Endodermal cell (in vitro differentiated cells): ENCODE measurements around the gene CXCL16. TPM values are rescaled to one million over a fixed set of nuclear protein-coding genes. Genes with fewer than 3 reads are reported as not detected.
A peak's percentile ranks its signal among the peaks of the same experiment; 100 is the strongest.

Experiments
- DNase-seq: peaks from one replicate; pipeline ENCODE4 v3.0.0-alpha.2; 2017
- H3K27ac ChIP-seq: 2 replicates; pipeline ENCODE4 v1.5.1; 2013; ENCODE audit warnings: mild to moderate bottlenecking, low read depth, low read length, moderate library complexity
- H3K27me3 ChIP-seq: 2 replicates; pipeline ENCODE4 v1.6.1; 2013; ENCODE audit warnings: mild to moderate bottlenecking, low read length, moderate library complexity; ENCODE audit not compliant: insufficient read depth, control insufficient read depth, poor library complexity, severe bottlenecking
- H3K36me3 ChIP-seq: 2 replicates; pipeline ENCODE4 v1.7.0; 2013; ENCODE audit warnings: mild to moderate bottlenecking, low read length, moderate library complexity; ENCODE audit not compliant: control insufficient read depth, insufficient read depth
- H3K4me1 ChIP-seq: one replicate; pipeline ENCODE4 v1.7.0; 2013; ENCODE audit warnings: low read length; ENCODE audit not compliant: control insufficient read depth, insufficient read depth
- H3K4me3 ChIP-seq: 2 replicates; pipeline ENCODE4 v1.5.1; 2013; ENCODE audit warnings: mild to moderate bottlenecking, low read length, moderate library complexity
- H3K9ac ChIP-seq: 2 replicates; pipeline ENCODE4 v1.6.1; 2013; ENCODE audit warnings: mild to moderate bottlenecking, low read length, moderate library complexity; ENCODE audit not compliant: poor library complexity, severe bottlenecking; ENCODE audit errors: extremely low read depth
- H3K9me3 ChIP-seq: 2 replicates; pipeline ENCODE4 v1.6.1; 2013; ENCODE audit warnings: mild to moderate bottlenecking, low read length, moderate library complexity; ENCODE audit not compliant: control insufficient read depth
- H3K27ac Mint-ChIP-seq: 2 replicates; pipeline ENCODE4 v1.8.0; 2020; ENCODE audit warnings: mixed read lengths
- H3K27me3 Mint-ChIP-seq: 2 replicates; pipeline ENCODE4 v1.8.0; 2021; ENCODE audit warnings: mild to moderate bottlenecking, mixed read lengths; ENCODE audit not compliant: insufficient read depth
- H3K36me3 Mint-ChIP-seq: 2 replicates; pipeline ENCODE4 v1.8.0; 2020; ENCODE audit warnings: low read depth, mixed read lengths
- H3K4me1 Mint-ChIP-seq: 2 replicates; pipeline ENCODE4 v1.8.0; 2020; ENCODE audit warnings: mixed read lengths
- H3K4me3 Mint-ChIP-seq: 2 replicates; pipeline ENCODE4 v1.8.0; 2020; ENCODE audit warnings: mild to moderate bottlenecking, moderate library complexity, mixed read lengths
- H3K9me3 Mint-ChIP-seq: 2 replicates; pipeline ENCODE4 v1.8.0; 2020; ENCODE audit warnings: mild to moderate bottlenecking, mixed read lengths
- WGBS, 2 experiments: methylation state at CpG; one replicate each; pipeline versions ENCODE4 v1.1.5 to v1.1.7; 2013; ENCODE audit warnings: missing lambda C conversion rate in 2 of 2, mixed read lengths in 1 of 2; ENCODE audit not compliant: insufficient coverage in 1 of 2, insufficient read length in 1 of 2; 5-methylcytosine and 5-hydroxymethylcytosine counted together
- total RNA-seq, 2 donors: library from RNA; stranded (reverse); fragmentation: NEBNext Ultra II Directional in 1 of 2; extraction: Animal tissue kit (Norgen Biotek cat#: 25700) in 1 of 2; gene quantifications; 2 replicates in 1 of 2; 3 replicates in 1 of 2; pipeline ENCODE4 v1.2.1, GENCODE V29; 2021
- TF ChIP-seq, protein P1 (sequence below): fragments of 200-600 bp; sonication (generic); conservative IDR thresholded peaks from 2 replicates; pipeline ENCODE4 v1.5.0; 2021; ENCODE audit warnings: antibody characterized with exemption, mild to moderate bottlenecking

Gene CXCL16
- total RNA-seq, 2 donors from 2014 or later, result 0.60 to 0.73 TPM

GRCh38 chr17:4788159-4788806, 48.6 kb upstream of the CXCL16 start:
- Mint-ChIP-seq H3K27me3 (peaks cover 77% of the 10 kb centered on the region), H3K4me3 (peak overlapping the region; percentile 67), H3K27ac (no peak overlapping the region), H3K36me3 (no peaks in the 10 kb centered on the region), H3K4me1 (peaks cover 6% of the 10 kb centered on the region), H3K9me3 (no peaks in the 10 kb centered on the region)
- TF ChIP-seq, protein P1, sequence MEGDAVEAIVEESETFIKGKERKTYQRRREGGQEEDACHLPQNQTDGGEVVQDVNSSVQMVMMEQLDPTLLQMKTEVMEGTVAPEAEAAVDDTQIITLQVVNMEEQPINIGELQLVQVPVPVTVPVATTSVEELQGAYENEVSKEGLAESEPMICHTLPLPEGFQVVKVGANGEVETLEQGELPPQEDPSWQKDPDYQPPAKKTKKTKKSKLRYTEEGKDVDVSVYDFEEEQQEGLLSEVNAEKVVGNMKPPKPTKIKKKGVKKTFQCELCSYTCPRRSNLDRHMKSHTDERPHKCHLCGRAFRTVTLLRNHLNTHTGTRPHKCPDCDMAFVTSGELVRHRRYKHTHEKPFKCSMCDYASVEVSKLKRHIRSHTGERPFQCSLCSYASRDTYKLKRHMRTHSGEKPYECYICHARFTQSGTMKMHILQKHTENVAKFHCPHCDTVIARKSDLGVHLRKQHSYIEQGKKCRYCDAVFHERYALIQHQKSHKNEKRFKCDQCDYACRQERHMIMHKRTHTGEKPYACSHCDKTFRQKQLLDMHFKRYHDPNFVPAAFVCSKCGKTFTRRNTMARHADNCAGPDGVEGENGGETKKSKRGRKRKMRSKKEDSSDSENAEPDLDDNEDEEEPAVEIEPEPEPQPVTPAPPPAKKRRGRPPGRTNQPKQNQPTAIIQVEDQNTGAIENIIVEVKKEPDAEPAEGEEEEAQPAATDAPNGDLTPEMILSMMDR, result no peak
- Histone ChIP-seq H3K9me3 (no peaks in the 10 kb centered on the region), H3K9ac (peak overlapping the region; percentile 67), H3K4me1 (no peaks in the 10 kb centered on the region), H3K4me3 (peak overlapping the region; percentile 91), H3K27ac (no peak overlapping the region), H3K27me3 (peaks cover 82% of the 10 kb centered on the region), H3K36me3 (no peaks in the 10 kb centered on the region)
- 89 to 90% methylated on average over 13 to 14 of the region's 14 CpGs for WGBS, 2 experiments
- no peak for DNase-seq

- H3K9me3 ChIP-seq, result no peaks in the 10 kb centered on the region
- no peak overlapping the region for H3K4me3 ChIP-seq
- 75 to 91% methylated on average over 3 to 6 of the region's 6 CpGs for WGBS, 2 experiments
- TF ChIP-seq, protein P1, result no peak
- no peak for DNase-seq
- no peaks in the 10 kb centered on the region for H3K36me3 ChIP-seq
- Mint-ChIP-seq H3K27me3 (peaks cover 78% of the 10 kb centered on the region), H3K36me3 (no peaks in the 10 kb centered on the region), H3K4me1 (peaks cover 6% of the 10 kb centered on the region), H3K27ac (no peak overlapping the region), H3K4me3 (no peak overlapping the region), H3K9me3 (no peaks in the 10 kb centered on the region)
- H3K27ac ChIP-seq, result no peak overlapping the region
- no peak overlapping the region for H3K9ac ChIP-seq
- peaks cover 81% of the 10 kb centered on the region for H3K27me3 ChIP-seq
- H3K4me1 ChIP-seq, result no peaks in the 10 kb centered on the region
Observed at GRCh38 chr17:4786516-4786915, 46.8 kb upstream of the CXCL16 start.

DNA sequence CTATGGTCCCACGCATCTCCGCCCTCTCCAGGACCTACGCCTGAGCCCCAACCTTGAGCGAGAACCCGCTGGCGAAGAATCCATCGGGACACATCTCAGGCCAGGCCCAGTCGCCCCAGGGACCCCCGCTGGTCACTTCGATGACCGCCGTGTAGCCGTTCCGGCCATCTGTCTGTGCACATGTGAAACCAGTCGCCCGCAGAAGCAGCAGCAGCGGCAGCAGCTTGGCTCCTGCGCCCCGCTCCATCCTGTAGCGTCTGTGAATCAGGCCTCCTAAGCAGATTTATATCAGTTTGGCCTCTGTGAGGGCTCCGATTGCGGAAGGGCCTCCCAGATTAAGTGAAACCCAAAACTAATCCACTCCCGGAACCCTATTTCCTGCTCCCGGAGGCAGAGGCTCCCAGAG, 46.4 kb upstream of the CXCL16 start, which contains the start of gene VMO1:
TSS of gene VMO1 (minus strand) at position 259 of the 406 bp plus-strand sequence. CDS start at position 247, 12 bp downstream.
- 63 to 94% methylated on average over 20 to 24 of the region's 24 CpGs for WGBS, 2 experiments
- TF ChIP-seq, protein P1, result no peak
- Histone ChIP-seq H3K27me3 (peaks cover 78% of the 10 kb centered on the region), H3K9ac (no peak within 1 kb of the TSS), H3K36me3 (no peaks in the 10 kb centered on the region), H3K4me3 (no peak within 1 kb of the TSS), H3K9me3 (no peaks in the 10 kb centered on the region), H3K4me1 (no peaks in the 10 kb centered on the region), H3K27ac (no peak within 1 kb of the TSS)
- no peaks in the 10 kb centered on the region for H3K9me3 Mint-ChIP-seq
- peak within 1 kb of the TSS; percentile 18 for H3K4me3 Mint-ChIP-seq
- peak; percentile 77 for DNase-seq
- no peak within 1 kb of the TSS for H3K27ac Mint-ChIP-seq
- no peaks in the 10 kb centered on the region for H3K36me3 Mint-ChIP-seq
- H3K4me1 Mint-ChIP-seq, result peaks cover 6% of the 10 kb centered on the region
- H3K27me3 Mint-ChIP-seq, result peaks cover 76% of the 10 kb centered on the region
